GM21528 (cell line): ENCODE results near the gene URGCP.

Source experiments
- ATAC-seq: cut with Tn5 transposase; IDR thresholded peaks from one replicate; pipeline ENCODE4 v1.9.1; 2021; ENCODE audit warnings: mild to moderate bottlenecking, moderate library complexity; ENCODE audit not compliant: unreplicated experiment, low FRiP score

The URGCP gene

GRCh38 chr7:43906331-43907010, at the start of gene URGCP:
Gene URGCP, minus strand, starts transcription at chr7:43906596. Its CDS starts 21 bp downstream, at chr7:43906575.
- ATAC-seq: peak; percentile 87

- ATAC-seq: no peak
Observed at GRCh38 chr7:43956027-43956426, 49.6 kb upstream of the URGCP start.

- no peak for ATAC-seq
Observed at GRCh38 chr7:43954524-43955228, 48.3 kb upstream of the URGCP start.

- no peak for ATAC-seq
Observed at GRCh38 chr7:43953071-43953470, 46.7 kb upstream of the URGCP start.

- ATAC-seq: no peak
Observed at GRCh38 chr7:43952028-43952427, 45.6 kb upstream of the URGCP start.

GRCh38 chr7:43944286-43944685, 37.9 kb upstream of the URGCP start:
- no peak for ATAC-seq

GRCh38 chr7:43943417-43944187, 37.2 kb upstream of the URGCP start:
- ATAC-seq: no peak

GRCh38 chr7:43942997-43943396, 36.6 kb upstream of the URGCP start:
- ATAC-seq: no peak

- ATAC-seq: no peak
Observed at GRCh38 chr7:43942250-43942649, 35.9 kb upstream of the URGCP start.

- ATAC-seq: no peak
Observed at GRCh38 chr7:43938892-43939482, 32.6 kb upstream of the URGCP start.

- ATAC-seq: no peak
Observed at GRCh38 chr7:43937444-43937843, 31.0 kb upstream of the URGCP start.

- ATAC-seq: no peak
Observed at GRCh38 chr7:43933902-43934560, 27.6 kb upstream of the URGCP start.

GRCh38 chr7:43931346-43931745, 24.9 kb upstream of the URGCP start:
- no peak for ATAC-seq

- no peak for ATAC-seq
Observed at GRCh38 chr7:43929529-43930457, 23.4 kb upstream of the URGCP start.

- ATAC-seq: no peak
Observed at GRCh38 chr7:43927810-43928209, 21.4 kb upstream of the URGCP start.

GRCh38 chr7:43926798-43927123, 20.4 kb upstream of the URGCP start:
- peak; percentile 16 for ATAC-seq

GRCh38 chr7:43925984-43926797, 19.8 kb upstream of the URGCP start, which contains the start of gene UBE2D4:
Gene UBE2D4, plus strand, starts transcription at chr7:43926436. Its CDS starts 97 bp downstream, at chr7:43926533.
- ATAC-seq: peak; percentile 94

GRCh38 chr7:43922726-43923125, 16.3 kb upstream of the URGCP start:
- ATAC-seq: no peak

GRCh38 chr7:43921423-43921822, 15.0 kb upstream of the URGCP start:
- ATAC-seq: no peak
